Astrocyte (in vitro differentiated cells and primary cell): ENCODE data around the gene MAML2.

Experiments used
- EZH2 ChIP-seq: IDR thresholded peaks from 2 replicates; pipeline ENCODE4 v1.6.1; 2012; ENCODE audit warnings: mild to moderate bottlenecking, low read length, inconsistent platforms; ENCODE audit not compliant: insufficient read depth
- TF ChIP-seq, protein P1 (sequence below): IDR thresholded peaks from 2 replicates; pipeline ENCODE4 v1.5.1; 2011; ENCODE audit warnings: low read depth, mild to moderate bottlenecking, inconsistent platforms, low read length, moderate library complexity; ENCODE audit not compliant: insufficient read depth

DNA sequence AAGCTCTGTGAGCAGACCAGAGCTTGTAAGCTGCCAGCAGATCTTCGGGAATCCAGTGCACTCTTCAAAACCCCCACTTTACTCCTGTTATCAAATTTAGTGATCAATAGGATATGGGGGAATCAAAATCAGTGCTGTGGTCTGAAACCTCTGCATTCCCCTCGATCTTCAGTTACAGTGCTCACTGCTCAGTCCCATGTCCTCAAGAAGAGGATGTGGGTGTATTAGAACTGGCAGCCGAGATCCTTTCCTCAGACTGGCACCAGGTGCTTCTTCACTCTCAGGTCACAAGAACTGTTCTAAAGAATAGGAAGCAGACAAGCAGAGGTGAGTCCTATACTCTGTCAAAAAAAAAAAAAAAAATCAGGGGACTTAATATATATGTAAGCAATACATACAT, 15.3 kb upstream of the MAML2 start:
- TF ChIP-seq, protein P1, sequence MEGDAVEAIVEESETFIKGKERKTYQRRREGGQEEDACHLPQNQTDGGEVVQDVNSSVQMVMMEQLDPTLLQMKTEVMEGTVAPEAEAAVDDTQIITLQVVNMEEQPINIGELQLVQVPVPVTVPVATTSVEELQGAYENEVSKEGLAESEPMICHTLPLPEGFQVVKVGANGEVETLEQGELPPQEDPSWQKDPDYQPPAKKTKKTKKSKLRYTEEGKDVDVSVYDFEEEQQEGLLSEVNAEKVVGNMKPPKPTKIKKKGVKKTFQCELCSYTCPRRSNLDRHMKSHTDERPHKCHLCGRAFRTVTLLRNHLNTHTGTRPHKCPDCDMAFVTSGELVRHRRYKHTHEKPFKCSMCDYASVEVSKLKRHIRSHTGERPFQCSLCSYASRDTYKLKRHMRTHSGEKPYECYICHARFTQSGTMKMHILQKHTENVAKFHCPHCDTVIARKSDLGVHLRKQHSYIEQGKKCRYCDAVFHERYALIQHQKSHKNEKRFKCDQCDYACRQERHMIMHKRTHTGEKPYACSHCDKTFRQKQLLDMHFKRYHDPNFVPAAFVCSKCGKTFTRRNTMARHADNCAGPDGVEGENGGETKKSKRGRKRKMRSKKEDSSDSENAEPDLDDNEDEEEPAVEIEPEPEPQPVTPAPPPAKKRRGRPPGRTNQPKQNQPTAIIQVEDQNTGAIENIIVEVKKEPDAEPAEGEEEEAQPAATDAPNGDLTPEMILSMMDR, result no peak
- TF ChIP-seq EZH2, result no peak
